GM13977 (cell line): ENCODE data around the gene MED27.

Experiments used
- DNase-seq: peaks from one replicate; pipeline ENCODE4 v3.0.0; 2012; ENCODE audit warnings: low spot score
- in situ Hi-C: fragments of 300-500 bp; cut with MboI; formaldehyde crosslinking; loops from one replicate; pipeline ENCODE4 v1.12.0; 2022; ENCODE audit warnings: low sequenced_read_pairs, low pct_unique_long_range_greater_than_20kb, mixed read lengths, inconsistent platforms; ENCODE audit not compliant: unreplicated experiment
- TF ChIP-seq, protein P1 (sequence below): IDR thresholded peaks from 2 replicates; pipeline ENCODE4 v1.5.1; 2012; ENCODE audit warnings: mild to moderate bottlenecking, control low read depth; ENCODE audit not compliant: insufficient read depth; ENCODE audit errors: extremely low read depth, missing control alignments

MED27 gene

GRCh38 chr9:131980267-131981016 lies 99.2 kb downstream of the MED27 start:
- no peak for DNase-seq
- in situ Hi-C loops = no loop called here
- TF ChIP-seq, protein P1, sequence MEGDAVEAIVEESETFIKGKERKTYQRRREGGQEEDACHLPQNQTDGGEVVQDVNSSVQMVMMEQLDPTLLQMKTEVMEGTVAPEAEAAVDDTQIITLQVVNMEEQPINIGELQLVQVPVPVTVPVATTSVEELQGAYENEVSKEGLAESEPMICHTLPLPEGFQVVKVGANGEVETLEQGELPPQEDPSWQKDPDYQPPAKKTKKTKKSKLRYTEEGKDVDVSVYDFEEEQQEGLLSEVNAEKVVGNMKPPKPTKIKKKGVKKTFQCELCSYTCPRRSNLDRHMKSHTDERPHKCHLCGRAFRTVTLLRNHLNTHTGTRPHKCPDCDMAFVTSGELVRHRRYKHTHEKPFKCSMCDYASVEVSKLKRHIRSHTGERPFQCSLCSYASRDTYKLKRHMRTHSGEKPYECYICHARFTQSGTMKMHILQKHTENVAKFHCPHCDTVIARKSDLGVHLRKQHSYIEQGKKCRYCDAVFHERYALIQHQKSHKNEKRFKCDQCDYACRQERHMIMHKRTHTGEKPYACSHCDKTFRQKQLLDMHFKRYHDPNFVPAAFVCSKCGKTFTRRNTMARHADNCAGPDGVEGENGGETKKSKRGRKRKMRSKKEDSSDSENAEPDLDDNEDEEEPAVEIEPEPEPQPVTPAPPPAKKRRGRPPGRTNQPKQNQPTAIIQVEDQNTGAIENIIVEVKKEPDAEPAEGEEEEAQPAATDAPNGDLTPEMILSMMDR = no peak

GRCh38 chr9:131977109-131977838 lies 102.4 kb downstream of the MED27 start:
- TF ChIP-seq, protein P1 = no peak
- DNase-seq = no peak

DNA sequence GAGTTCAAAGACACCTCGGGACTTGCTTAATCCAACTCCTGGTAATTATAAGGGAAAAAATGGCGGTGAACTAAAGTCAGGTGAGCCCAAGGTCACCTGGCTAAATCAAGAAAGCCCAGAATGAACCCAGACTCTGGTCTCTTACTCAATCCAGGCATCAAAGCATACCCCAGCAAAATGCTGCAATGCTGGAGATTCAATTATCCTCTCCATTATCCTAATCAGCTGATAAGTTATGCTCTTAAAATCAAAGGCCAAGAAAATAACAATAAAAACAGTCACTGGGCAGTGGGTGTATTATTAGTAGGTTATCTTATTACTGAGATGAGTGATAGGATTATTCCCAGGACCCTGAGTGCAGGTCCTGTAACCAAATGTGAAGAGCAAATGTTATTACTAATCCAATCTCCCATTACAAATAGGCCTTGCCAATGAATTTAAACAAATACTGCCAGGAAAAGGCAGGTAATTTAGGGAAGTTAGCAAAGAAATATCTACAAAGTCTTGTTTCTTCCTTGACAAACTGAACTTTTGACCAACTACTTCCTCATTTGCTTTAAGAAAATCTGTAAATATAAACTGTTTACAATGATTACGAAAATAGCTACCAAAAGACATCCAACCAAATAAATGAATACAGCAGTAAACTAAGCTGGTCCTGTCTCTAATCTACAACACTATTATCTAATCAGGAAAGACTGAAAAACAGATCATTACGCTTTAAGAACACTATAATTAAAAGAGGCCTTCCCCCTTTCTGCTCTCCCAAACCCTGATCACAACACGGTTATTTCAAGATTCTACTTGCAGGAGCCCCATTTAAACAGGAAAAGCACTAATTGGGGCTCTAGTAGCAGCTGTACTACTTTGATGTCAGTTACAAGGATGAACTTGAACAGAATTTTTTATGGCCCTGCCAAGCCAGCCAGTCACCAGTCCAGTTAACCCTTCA lies 103.2 kb downstream of the MED27 start:
- TF ChIP-seq, protein P1 = no peak
- in situ Hi-C loops = no loop called here
- no peak for DNase-seq

More at GRCh38 chr9:131977109-131977838, 102.4 kb downstream of the MED27 start:
- in situ Hi-C loops = no loop called here

DNA sequence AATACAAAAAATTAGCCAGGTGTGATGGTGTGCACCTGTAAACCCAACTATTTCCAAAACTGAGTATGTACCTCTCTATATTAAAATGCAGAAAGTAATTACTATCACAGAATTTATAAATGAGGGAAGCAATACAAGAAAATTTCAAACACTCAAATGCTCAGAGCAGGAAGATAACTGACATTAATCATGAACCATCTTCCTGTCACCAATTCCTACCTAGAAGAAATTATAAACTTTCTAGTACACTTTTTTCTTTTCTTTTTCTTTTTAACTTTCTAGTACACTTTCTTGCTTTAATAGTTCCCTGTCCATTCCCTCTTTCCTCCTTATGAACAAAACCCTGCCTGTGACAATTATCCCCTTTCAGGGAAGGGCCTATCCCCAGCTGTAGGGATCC lies 106.8 kb downstream of the MED27 start:
- in situ Hi-C loops = no loop called here
- TF ChIP-seq, protein P1 = no peak
- DNase-seq = no peak

DNA sequence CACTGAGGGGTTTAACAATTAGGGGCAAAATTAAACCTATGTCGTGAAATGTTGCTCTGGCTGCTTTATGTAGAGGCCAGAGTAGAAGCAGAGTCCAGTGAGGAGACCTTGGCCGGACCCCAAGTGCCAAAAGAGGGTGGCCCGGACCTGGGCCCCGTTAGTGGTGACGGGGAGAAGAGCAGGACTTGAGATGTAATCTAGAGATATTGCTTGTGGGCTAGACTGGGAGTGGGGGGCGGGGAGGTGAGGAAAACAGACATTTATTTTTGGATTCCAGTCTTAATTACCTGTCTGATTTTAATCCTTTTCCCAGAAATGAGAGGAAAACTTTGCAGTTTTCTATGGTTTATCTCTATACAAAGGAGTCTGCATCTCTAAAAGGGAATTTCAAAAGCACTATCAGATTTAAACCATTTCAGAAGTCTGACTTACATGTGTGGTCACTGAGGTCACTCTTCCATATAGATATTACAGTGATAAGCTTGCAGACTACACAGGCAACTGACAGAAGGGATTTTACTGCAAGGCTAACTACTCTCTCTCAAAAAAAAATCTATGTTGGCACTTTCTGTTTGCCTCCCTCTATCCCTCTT lies 108.1 kb downstream of the MED27 start:
- no peak for DNase-seq
- TF ChIP-seq, protein P1 = no peak
- in situ Hi-C loops = no loop called here

DNA sequence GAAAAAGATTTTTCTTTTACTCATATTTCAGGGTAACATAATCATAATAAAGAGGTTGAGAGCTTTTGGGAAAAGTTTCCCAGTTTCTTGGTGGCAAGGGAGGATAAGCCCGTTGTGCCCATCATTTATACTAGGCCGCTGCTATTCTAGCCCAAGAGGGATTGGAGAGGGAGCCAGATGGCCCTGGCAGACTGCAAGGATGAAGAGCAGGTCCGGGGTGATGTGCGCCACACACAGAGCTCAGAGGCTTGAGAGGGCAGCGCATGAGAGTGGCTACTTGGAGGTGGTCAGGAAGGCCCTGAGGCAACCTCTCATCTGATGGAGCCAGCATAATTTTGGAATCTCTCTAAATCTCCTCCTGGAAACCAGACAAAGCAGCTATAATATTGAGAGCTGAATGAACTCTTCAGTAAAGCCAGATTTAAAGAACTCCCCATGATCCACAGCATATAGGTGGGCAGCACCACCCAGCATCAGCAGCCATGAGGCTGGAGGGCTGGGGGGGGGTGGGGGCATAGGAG lies 110.1 kb downstream of the MED27 start:
- TF ChIP-seq, protein P1 = no peak
- no peak for DNase-seq
- in situ Hi-C loops = no loop called here
